ENCODE measurements around the gene SMNDC1. TPM values are rescaled to one million over a fixed set of nuclear protein-coding genes. Genes with fewer than 3 reads are reported as not detected.

Gene SMNDC1
- polyA plus RNA-seq, 2 of the 4 experiments (the other 2 are of a cell fraction): 27.5 to 40.2 TPM

DNA sequence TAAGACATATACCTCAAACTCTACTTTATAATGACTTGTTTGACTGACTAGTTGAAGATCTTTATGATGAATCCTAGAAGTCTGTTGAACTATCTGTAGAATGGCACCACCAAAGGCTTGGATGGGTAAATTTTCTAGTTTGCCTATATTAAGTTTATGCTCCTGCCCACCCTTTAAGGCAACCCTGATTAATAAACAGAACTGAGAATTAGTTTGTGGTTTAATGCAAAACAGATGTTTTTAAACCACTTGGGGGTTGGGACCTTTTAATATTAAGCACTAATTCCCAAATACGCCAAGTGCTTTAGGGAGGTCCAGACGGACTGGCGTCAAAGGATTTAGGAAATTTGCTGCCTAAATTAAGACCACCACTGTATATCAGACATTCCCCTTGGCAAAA is 20.5 kb downstream of the SMNDC1 start:
- no peak for ATAC-seq
- no peak for DNase-seq (ENCODE audit: low read depth in 1 of 2, low spot score in 1 of 2)
- Histone ChIP-seq H3K4me2 (no peak overlapping the region), H3K4me1 (peaks cover 6% of the 10 kb centered on the region; the same call in 1 of the 3 replicates), H3K9me3 (no peaks in the 10 kb centered on the region), H3K4me3 (no peak overlapping the region), H3K27ac (no peak overlapping the region)
- WGBS (ENCODE audit: missing lambda C conversion rate): 94% methylated on average over 3 of the region's 3 CpGs
- TF ChIP-seq KDM1A (IDR thresholded peaks at IDR 0.05; ENCODE audit: low read depth): no peak
- TF ChIP-seq BHLHE40 (IDR thresholded peaks at IDR 0.05; ENCODE audit: low read depth, low read length): no peak
- no peak for TF ChIP-seq NPAS2 (CRISPR knock-in tag; IDR thresholded peaks at IDR 0.05; ENCODE audit: borderline replicate concordance)
- TF ChIP-seq EHF (CRISPR knock-in tag; IDR thresholded peaks at IDR 0.05): no peak
- TF ChIP-seq POLR2AphosphoS2 (conservative IDR thresholded peaks at IDR 0.05; ENCODE audit: low read length): no peak
- TF ChIP-seq ZSCAN20 (CRISPR knock-in tag; IDR thresholded peaks at IDR 0.05): no peak
- TF ChIP-seq HOXB5 (CRISPR knock-in tag; IDR thresholded peaks at IDR 0.05): no peak
- TF ChIP-seq ZNF302 (CRISPR knock-in tag; IDR thresholded peaks at IDR 0.05): no peak
- no peak for TF ChIP-seq RNF2 (IDR thresholded peaks at IDR 0.05; ENCODE audit: borderline replicate concordance, low read depth)
- TF ChIP-seq, protein P1, sequence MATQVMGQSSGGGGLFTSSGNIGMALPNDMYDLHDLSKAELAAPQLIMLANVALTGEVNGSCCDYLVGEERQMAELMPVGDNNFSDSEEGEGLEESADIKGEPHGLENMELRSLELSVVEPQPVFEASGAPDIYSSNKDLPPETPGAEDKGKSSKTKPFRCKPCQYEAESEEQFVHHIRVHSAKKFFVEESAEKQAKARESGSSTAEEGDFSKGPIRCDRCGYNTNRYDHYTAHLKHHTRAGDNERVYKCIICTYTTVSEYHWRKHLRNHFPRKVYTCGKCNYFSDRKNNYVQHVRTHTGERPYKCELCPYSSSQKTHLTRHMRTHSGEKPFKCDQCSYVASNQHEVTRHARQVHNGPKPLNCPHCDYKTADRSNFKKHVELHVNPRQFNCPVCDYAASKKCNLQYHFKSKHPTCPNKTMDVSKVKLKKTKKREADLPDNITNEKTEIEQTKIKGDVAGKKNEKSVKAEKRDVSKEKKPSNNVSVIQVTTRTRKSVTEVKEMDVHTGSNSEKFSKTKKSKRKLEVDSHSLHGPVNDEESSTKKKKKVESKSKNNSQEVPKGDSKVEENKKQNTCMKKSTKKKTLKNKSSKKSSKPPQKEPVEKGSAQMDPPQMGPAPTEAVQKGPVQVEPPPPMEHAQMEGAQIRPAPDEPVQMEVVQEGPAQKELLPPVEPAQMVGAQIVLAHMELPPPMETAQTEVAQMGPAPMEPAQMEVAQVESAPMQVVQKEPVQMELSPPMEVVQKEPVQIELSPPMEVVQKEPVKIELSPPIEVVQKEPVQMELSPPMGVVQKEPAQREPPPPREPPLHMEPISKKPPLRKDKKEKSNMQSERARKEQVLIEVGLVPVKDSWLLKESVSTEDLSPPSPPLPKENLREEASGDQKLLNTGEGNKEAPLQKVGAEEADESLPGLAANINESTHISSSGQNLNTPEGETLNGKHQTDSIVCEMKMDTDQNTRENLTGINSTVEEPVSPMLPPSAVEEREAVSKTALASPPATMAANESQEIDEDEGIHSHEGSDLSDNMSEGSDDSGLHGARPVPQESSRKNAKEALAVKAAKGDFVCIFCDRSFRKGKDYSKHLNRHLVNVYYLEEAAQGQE (IDR thresholded peaks at IDR 0.05): no peak
- no peak for TF ChIP-seq CBX2 (IDR thresholded peaks at IDR 0.05; ENCODE audit: borderline replicate concordance, low read depth)
- TF ChIP-seq SMC3 (IDR thresholded peaks at IDR 0.05): no peak
- no peak for TF ChIP-seq USF2 (IDR thresholded peaks at IDR 0.05)
- no peak for TF ChIP-seq KDM5A (IDR thresholded peaks at IDR 0.05)
- TF ChIP-seq CEBPB (IDR thresholded peaks at IDR 0.05): no peak
- no peak for TF ChIP-seq CBX8 (IDR thresholded peaks at IDR 0.05)
- TF ChIP-seq NR3C1 (IDR thresholded peaks at IDR 0.05): no peak
- TF ChIP-seq MAFK (IDR thresholded peaks at IDR 0.05; ENCODE audit: partially characterized antibody): no peak
- CTCF ChIA-PET: interaction anchor here (0.6 to 4.9 kb wide), 5 partner anchors 13 to 146 kb away, joined by 3 to 29 read pairs (median 7); no protein-coding TSS in a partner anchor
- no peak for FAIRE-seq
- POLR2A ChIA-PET: no interaction called here

DNA sequence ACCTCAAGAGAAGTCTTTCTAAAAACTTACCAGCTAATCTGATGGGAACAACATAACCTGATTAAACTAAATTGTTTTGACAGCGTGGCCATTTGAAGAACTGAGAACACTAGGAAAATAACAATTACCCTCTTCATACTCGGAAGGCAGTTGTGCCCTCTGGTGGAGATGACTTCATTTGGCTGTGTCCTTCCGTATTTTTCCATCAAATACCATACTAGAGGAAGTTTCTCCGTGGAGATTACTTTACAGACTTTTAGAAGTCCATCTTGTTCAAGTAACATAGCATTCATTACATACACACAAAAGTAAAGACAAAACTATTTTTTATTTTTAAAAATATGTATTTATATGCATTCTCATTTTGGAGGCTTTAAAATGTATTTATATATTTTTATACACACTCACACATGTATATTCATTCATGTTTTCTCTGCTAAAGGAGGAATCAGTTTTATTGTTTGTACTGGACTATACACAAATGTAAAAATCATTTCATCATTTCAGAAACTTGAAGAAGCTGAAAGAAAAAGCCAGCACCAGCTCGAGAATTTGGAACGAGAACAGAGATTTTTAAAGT is 25.2 kb downstream of the SMNDC1 start:
- Histone ChIP-seq H3K27ac (no peak overlapping the region), H3K4me2 (peak overlapping the region; percentile 53), H3K4me1 (0 out of 3 replicates have a peak, but pooled peaks cover 2% of the 10 kb centered on the region), H3K9me3 (no peaks in the 10 kb centered on the region), H3K4me3 (no peak overlapping the region)
- peak; percentile 37 to 69 for DNase-seq (ENCODE audit: low read depth in 1 of 2, low spot score in 1 of 2)
- FAIRE-seq: peak; percentile 88
- peak; percentile 74 to 88; a peak in 5 of 6 replicates for ATAC-seq
- POLR2A ChIA-PET: no interaction called here
- TF ChIP-seq RAD21 (conservative IDR thresholded peaks at IDR 0.05 in 1 of 2, IDR thresholded peaks at IDR 0.05 in 1 of 2) (peak; percentile 91 to 92), HOXB5 (CRISPR knock-in tag; IDR thresholded peaks at IDR 0.05) (no peak), SMC3 (IDR thresholded peaks at IDR 0.05) (peak; percentile 97), NR3C1 (IDR thresholded peaks at IDR 0.05) (no peak), MAZ (IDR thresholded peaks at IDR 0.05; ENCODE audit: borderline replicate concordance, low read depth, low read length) (no peak)
- TF ChIP-seq, protein P2, sequence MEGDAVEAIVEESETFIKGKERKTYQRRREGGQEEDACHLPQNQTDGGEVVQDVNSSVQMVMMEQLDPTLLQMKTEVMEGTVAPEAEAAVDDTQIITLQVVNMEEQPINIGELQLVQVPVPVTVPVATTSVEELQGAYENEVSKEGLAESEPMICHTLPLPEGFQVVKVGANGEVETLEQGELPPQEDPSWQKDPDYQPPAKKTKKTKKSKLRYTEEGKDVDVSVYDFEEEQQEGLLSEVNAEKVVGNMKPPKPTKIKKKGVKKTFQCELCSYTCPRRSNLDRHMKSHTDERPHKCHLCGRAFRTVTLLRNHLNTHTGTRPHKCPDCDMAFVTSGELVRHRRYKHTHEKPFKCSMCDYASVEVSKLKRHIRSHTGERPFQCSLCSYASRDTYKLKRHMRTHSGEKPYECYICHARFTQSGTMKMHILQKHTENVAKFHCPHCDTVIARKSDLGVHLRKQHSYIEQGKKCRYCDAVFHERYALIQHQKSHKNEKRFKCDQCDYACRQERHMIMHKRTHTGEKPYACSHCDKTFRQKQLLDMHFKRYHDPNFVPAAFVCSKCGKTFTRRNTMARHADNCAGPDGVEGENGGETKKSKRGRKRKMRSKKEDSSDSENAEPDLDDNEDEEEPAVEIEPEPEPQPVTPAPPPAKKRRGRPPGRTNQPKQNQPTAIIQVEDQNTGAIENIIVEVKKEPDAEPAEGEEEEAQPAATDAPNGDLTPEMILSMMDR (IDR thresholded peaks at IDR 0.05): peak; percentile 96
- CTCF ChIA-PET: interaction anchor here (0.6 to 3.5 kb wide), 42 partner anchors 10 to 398 kb away, joined by 3 to 98 read pairs (median 4); partner anchors contain the start of gene MXI1
- WGBS (ENCODE audit: missing lambda C conversion rate): 29% methylated on average over 6 of the region's 6 CpGs
